ENCODE results near the gene SNRPD3. TPM values are rescaled to one million over a fixed set of nuclear protein-coding genes. Genes with fewer than 3 reads are reported as not detected.
"Not testable (repeated sequence)": the region's sequence is repeated elsewhere in the genome, so short reads cannot be mapped to it uniquely, and the experiment has no call there.

The SNRPD3 gene
- total RNA-seq, 1 donor from 2014 or later = 302 TPM

DNA sequence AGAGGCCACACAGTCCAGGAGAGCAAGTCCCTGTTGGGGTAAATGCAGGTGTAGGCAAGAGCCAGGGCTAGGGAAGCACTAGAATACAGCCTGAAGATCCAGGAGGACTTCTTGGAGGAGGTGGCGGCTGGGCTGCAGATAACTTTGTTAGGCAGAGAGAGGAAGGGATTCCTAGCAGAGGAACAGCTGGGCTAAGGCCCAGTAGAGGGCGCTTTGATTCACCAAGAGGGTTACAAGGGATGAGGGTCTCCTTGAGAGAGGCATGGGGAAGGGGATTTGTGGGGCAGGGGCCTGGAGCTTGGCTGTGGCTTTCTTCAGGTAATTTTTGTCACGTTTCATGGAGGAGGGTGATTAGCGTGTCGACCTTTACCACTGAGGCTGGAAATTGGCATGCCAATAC lies 65.4 kb downstream of the SNRPD3 start:
- not testable (repeated sequence) for H3K4me3 Mint-ChIP-seq; H3K27ac Mint-ChIP-seq; H3K4me3 ChIP-seq; DNase-seq (ENCODE audit: low spot score); H3K36me3 Mint-ChIP-seq; H3K4me2 ChIP-seq; H3F3A ChIP-seq (ENCODE audit: low read depth); H3K9ac ChIP-seq; H3K27me3 ChIP-seq; H3K9me3 ChIP-seq (ENCODE audit: low read depth); H3K4me1 Mint-ChIP-seq; H3K9me3 Mint-ChIP-seq; H3K79me2 ChIP-seq (ENCODE audit: low read depth); H2AFZ ChIP-seq (replicated peaks); H3K4me1 ChIP-seq; H3K27me3 Mint-ChIP-seq (ENCODE audit: insufficient read depth, low read depth); H3K27ac ChIP-seq; H4K20me1 ChIP-seq (ENCODE audit: low read depth); H3K36me3 ChIP-seq
- TF ChIP-seq, protein P1, sequence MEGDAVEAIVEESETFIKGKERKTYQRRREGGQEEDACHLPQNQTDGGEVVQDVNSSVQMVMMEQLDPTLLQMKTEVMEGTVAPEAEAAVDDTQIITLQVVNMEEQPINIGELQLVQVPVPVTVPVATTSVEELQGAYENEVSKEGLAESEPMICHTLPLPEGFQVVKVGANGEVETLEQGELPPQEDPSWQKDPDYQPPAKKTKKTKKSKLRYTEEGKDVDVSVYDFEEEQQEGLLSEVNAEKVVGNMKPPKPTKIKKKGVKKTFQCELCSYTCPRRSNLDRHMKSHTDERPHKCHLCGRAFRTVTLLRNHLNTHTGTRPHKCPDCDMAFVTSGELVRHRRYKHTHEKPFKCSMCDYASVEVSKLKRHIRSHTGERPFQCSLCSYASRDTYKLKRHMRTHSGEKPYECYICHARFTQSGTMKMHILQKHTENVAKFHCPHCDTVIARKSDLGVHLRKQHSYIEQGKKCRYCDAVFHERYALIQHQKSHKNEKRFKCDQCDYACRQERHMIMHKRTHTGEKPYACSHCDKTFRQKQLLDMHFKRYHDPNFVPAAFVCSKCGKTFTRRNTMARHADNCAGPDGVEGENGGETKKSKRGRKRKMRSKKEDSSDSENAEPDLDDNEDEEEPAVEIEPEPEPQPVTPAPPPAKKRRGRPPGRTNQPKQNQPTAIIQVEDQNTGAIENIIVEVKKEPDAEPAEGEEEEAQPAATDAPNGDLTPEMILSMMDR (IDR thresholded peaks at IDR 0.05) = peak; percentile 30

DNA sequence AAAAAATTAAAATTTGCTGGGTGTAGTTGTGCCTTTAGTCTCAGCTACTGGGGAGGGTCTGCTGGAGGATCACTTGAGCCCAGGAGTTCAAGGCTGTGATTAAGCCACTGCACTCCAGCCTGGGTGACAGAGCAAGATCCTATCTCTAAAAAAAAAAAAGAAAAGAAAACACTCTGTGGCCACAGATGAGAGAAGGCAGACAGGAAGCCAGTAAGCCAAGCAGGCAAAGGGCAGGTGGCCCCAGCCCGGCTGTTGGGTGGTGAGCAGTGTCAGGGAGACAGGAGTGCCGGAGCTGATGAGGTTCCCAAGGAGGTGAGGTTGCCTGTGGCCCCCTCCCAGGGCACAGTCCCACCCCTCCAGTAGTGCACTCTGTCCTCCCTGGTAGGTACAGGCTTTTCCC lies 66.8 kb downstream of the SNRPD3 start:
- H3K36me3 Mint-ChIP-seq; H3K36me3 ChIP-seq; H3F3A ChIP-seq (ENCODE audit: low read depth); H3K9ac ChIP-seq; H3K4me1 Mint-ChIP-seq; H4K20me1 ChIP-seq (ENCODE audit: low read depth); H2AFZ ChIP-seq (replicated peaks); H3K27ac ChIP-seq; H3K4me1 ChIP-seq; H3K4me3 Mint-ChIP-seq; H3K79me2 ChIP-seq (ENCODE audit: low read depth); H3K27me3 Mint-ChIP-seq (ENCODE audit: insufficient read depth, low read depth); H3K4me2 ChIP-seq; H3K9me3 ChIP-seq (ENCODE audit: low read depth); H3K4me3 ChIP-seq; H3K27ac Mint-ChIP-seq; H3K9me3 Mint-ChIP-seq; DNase-seq (ENCODE audit: low spot score); H3K27me3 ChIP-seq: not testable (repeated sequence)

Other genes with a start within 250 kb of the SNRPD3 start
- 0.51 and 5.8 TPM in 2 replicates for gene ADORA2A, start 128.4 kb upstream of the SNRPD3 start, total RNA-seq (ENCODE audit: low replicate concordance)
- gene UPB1, start 60.7 kb upstream of the SNRPD3 start, total RNA-seq (ENCODE audit: low replicate concordance) = 0.12 and 0.17 TPM in 2 replicates
- gene GUCD1, start 861 bp upstream of the SNRPD3 start, total RNA-seq (ENCODE audit: low replicate concordance) = 31.0 and 62.3 TPM in 2 replicates
- 8.2 and 19.0 TPM in 2 replicates for gene LRRC75B, start 37.1 kb downstream of the SNRPD3 start, total RNA-seq (ENCODE audit: low replicate concordance)
- gene GGT1, start 47.2 kb downstream of the SNRPD3 start, total RNA-seq (ENCODE audit: low replicate concordance) = 4.9 and 7.7 TPM in 2 replicates
- gene PIWIL3, start 218.7 kb downstream of the SNRPD3 start, total RNA-seq (ENCODE audit: low replicate concordance) = not detected in 2 replicates

Measured in neural progenitor cell (in vitro differentiated cells).